GM12878 (cell line): ENCODE data around the gene MMP7. TPM values are rescaled to one million over a fixed set of nuclear protein-coding genes. Genes with fewer than 3 reads are reported as not detected.

Experiments
- ATAC-seq: fragments of 200-7000 bp; cut with Tn5 transposase; 3 replicates; pipeline ENCODE4 v1.9.1; 2020; ENCODE audit warnings: mild to moderate bottlenecking, moderate library complexity
- BruUV-seq: library from RNA; stranded (reverse); fragments of 400-500 nt; replicated peaks from 2 replicates; lab custom pipeline; 2021; lab: Mats Ljungman, UMichigan
- CTCF ChIA-PET: fragments of 300-600 bp; sonication (Branson Sonifier 250); formaldehyde crosslinking; extraction: SDS; loops from one replicate; lab custom pipeline; 2021; ENCODE audit warnings: inconsistent platforms; lab: Yijun Ruan, JAX
- POLR2A ChIA-PET: fragments of 350-600 bp; formaldehyde crosslinking; extraction: SDS; loops from one replicate; lab custom pipeline; 2021; ENCODE audit warnings: inconsistent platforms; lab: Charles Lee
- RAD21 ChIA-PET: fragments of 300-600 bp; sonication (Branson Sonifier 250); formaldehyde crosslinking; loops from one replicate; lab custom pipeline; 2023; ENCODE audit warnings: antibody characterized with exemption; ENCODE audit not compliant: unreplicated experiment; lab: Charles Lee
- SMC1A ChIA-PET: fragments of 300-600 bp; sonication (Branson Sonifier 250); formaldehyde crosslinking; loops from one replicate; lab custom pipeline; 2023; ENCODE audit not compliant: unreplicated experiment, uncharacterized antibody; lab: Charles Lee
- DNase-seq: peaks from one replicate; pipeline ENCODE4 v3.0.0-alpha.2; 2011; ENCODE audit warnings: low read depth, low spot score
- FAIRE-seq: peaks from 3 replicates; lab custom pipeline; 2011; peaks lifted over from hg19 to GRCh38; lab: Jason Lieb, UNC
- H2AFZ ChIP-seq: 2 replicates; pipeline ENCODE4 v1.6.0; 2011; ENCODE audit warnings: low read depth, low read length, control low read depth; ENCODE audit not compliant: control insufficient read depth
- H3K27ac ChIP-seq: 2 replicates; pipeline ENCODE4 v1.5.1; 2011; ENCODE audit warnings: control low read depth; ENCODE audit not compliant: control insufficient read depth, insufficient read depth
- H3K27me3 ChIP-seq, 2 experiments: replicated peaks in 1 of 2; 2 replicates each; pipeline versions ENCODE4 v1.6.0 to v1.6.1; 2011; ENCODE audit warnings: low read length in 1 of 2; ENCODE audit not compliant: control insufficient read depth in 2 of 2, insufficient read depth in 2 of 2
- H3K36me3 ChIP-seq, 2 experiments: 2 replicates each; pipeline ENCODE4 v1.5.1; 2011; ENCODE audit warnings: low read length in 1 of 2; ENCODE audit not compliant: control insufficient read depth in 2 of 2, insufficient read depth in 2 of 2
- H3K4me1 ChIP-seq: 2 replicates; pipeline ENCODE4 v1.6.1; 2011; ENCODE audit warnings: mild to moderate bottlenecking, low read length, moderate library complexity, mixed read lengths; ENCODE audit not compliant: control insufficient read depth, insufficient read depth
- H3K4me2 ChIP-seq: 2 replicates; pipeline ENCODE4 v1.6.0; 2011; ENCODE audit warnings: control low read depth; ENCODE audit not compliant: control insufficient read depth, insufficient read depth
- H3K4me3 ChIP-seq: fragments of 200-600 bp; sonication (generic); 2 replicates; pipeline ENCODE4 v1.5.1; 2016
- H3K79me2 ChIP-seq: 2 replicates; pipeline ENCODE4 v1.6.0; 2011; ENCODE audit warnings: low read length; ENCODE audit not compliant: control insufficient read depth, insufficient read depth
- H3K9ac ChIP-seq: 2 replicates; pipeline ENCODE4 v1.8.0; 2011; ENCODE audit warnings: low read length, control low read depth, mixed read lengths; ENCODE audit not compliant: control insufficient read depth, insufficient read depth
- H3K9me3 ChIP-seq: replicated peaks from 3 replicates; pipeline ENCODE4 v1.5.1; 2011; ENCODE audit warnings: mild to moderate bottlenecking, low read length; ENCODE audit not compliant: control insufficient read depth, insufficient read depth
- H4K20me1 ChIP-seq: 2 replicates; pipeline ENCODE4 v1.6.0; 2011; ENCODE audit not compliant: control insufficient read depth, insufficient read depth
- BACH1 ChIP-seq: fragments of 450-650 bp; IDR thresholded peaks from 2 replicates; pipeline ENCODE4 v1.6.1; 2017; ENCODE audit warnings: mild to moderate bottlenecking, borderline replicate concordance
- BCL3 ChIP-seq: IDR thresholded peaks from 2 replicates; pipeline ENCODE4 v1.6.1; 2011; ENCODE audit warnings: borderline replicate concordance, low read depth, mild to moderate bottlenecking, moderate library complexity, low read length; ENCODE audit not compliant: insufficient read depth, poor library complexity, severe bottlenecking
- BMI1 ChIP-seq: fragments of 450-650 bp; IDR thresholded peaks from 2 replicates; pipeline ENCODE4 v1.6.1; 2016; ENCODE audit warnings: mild to moderate bottlenecking, moderate library complexity, borderline replicate concordance
- CEBPZ ChIP-seq: fragments of 150-350 bp; IDR thresholded peaks from 2 replicates; pipeline ENCODE4 v1.6.1; 2016; ENCODE audit warnings: low read depth, low read length
- HDGF ChIP-seq: fragments of 450-650 bp; IDR thresholded peaks from 2 replicates; pipeline ENCODE4 v1.6.1; 2016; ENCODE audit warnings: antibody characterized with exemption
- SMAD5 ChIP-seq: IDR thresholded peaks from 2 replicates; pipeline ENCODE4 v1.6.1; 2016; ENCODE audit warnings: antibody characterized with exemption, low read depth
- ZNF217 ChIP-seq: fragments of 450-650 bp; IDR thresholded peaks from 2 replicates; pipeline ENCODE4 v1.6.1; 2017; ENCODE audit warnings: antibody characterized with exemption, mild to moderate bottlenecking
- ZNF592 ChIP-seq: fragments of 450-650 bp; IDR thresholded peaks from 2 replicates; pipeline ENCODE4 v1.6.1; 2017; ENCODE audit warnings: mild to moderate bottlenecking, moderate library complexity
- WGBS: methylation state at CpG from one replicate; pipeline ENCODE4 v1.1.6; 2016; ENCODE audit warnings: low lambda C conversion rate; ENCODE audit not compliant: insufficient replicate concordance, insufficient coverage; ENCODE audit errors: missing lambda C conversion rate; 5-methylcytosine and 5-hydroxymethylcytosine counted together
- in situ Hi-C: fragments of 300-500 bp; cut with MboI; formaldehyde crosslinking; loops from 9 replicates; pipeline ENCODE4 v1.14.3; 2018; ENCODE audit warnings: mixed read lengths
- intact Hi-C: fragments of 100-400 bp; cut with micrococcal nuclease; formaldehyde crosslinking; loops from one replicate; pipeline ENCODE4 v1.14.2; 2022; ENCODE audit not compliant: unreplicated experiment
- polyA plus RNA-seq, 11 experiments: library from polyadenylated mRNA; depleted of rRNA in 4 of 11; unstranded in 6 of 11; stranded (reverse) in 5 of 11; fragments of >200 nt; fragmentation: Nextera tagmentation in 4 of 11; fragmentation: Illumina TruSeq in 1 of 11; extraction: Ambion mirVana in 4 of 11; extraction: Trizol in 1 of 11; gene quantifications; 1 replicate in 1 of 11; 2 replicates in 10 of 11; pipeline versions ENCODE4 v1.2.1 to v1.2.3, GENCODE V29; 2011 to 2016; ENCODE audit warnings: inconsistent platforms in 2 of 11, missing spikeins in 2 of 11, low read depth in 1 of 11
- total RNA-seq, 4 experiments: library from RNA; depleted of rRNA in 3 of 4; stranded (reverse); fragments of >200 nt in 3 of 4; fragmentation: Illumina TruSeq in 1 of 4; extraction: Trizol in 1 of 4; gene quantifications; 2 replicates each; pipeline versions ENCODE4 v1.2.1 to v1.2.3, GENCODE V29; 2013 to 2021

Gene MMP7
- total and polyA plus RNA-seq, 10 of the 15 experiments (the other 5 are each of a cell fraction or from before 2014, with no cell fraction given), result 0.63 to 18.0 (median 1.1) TPM

- ChIA-PET CTCF (interaction anchor here (1.5 to 9.1 kb wide), 10 partner anchors 8 to 258 kb away, joined by 3 to 110 read pairs (median 8); no protein-coding TSS in a partner anchor), RAD21 (interaction anchor here (1.0 to 8.4 kb wide), 19 partner anchors 8 to 208 kb away, joined by 3 to 143 read pairs (median 12); partner anchors contain the start of gene MMP7), POLR2A (interaction anchor here (0.7 to 7.8 kb wide), 14 partner anchors 7 to 61 kb away, joined by 3 to 67 read pairs (median 8); partner anchors contain the start of gene MMP7), SMC1A (interaction anchor here (0.7 to 18.2 kb wide), 15 partner anchors 7 to 154 kb away, joined by 3 to 399 read pairs (median 7); no protein-coding TSS in a partner anchor)
- Histone ChIP-seq H3K9ac (no peak overlapping the region), H3K4me3 (no peak overlapping the region), H4K20me1 (no peaks in the 10 kb centered on the region), H3K4me1 (peaks cover 45% of the 10 kb centered on the region), H3K27me3 (no peaks in the 10 kb centered on the region), H3K4me2 (peak overlapping the region; percentile 46; the same call in 1 of the 2 replicates), H3K27ac (peak overlapping the region; percentile 4; the same call in 1 of the 2 replicates), H3K36me3 (no peaks in the 10 kb centered on the region), H3K79me2 (no peaks in the 10 kb centered on the region), H2AFZ (peak overlapping the region; percentile 54), H3K9me3 (no peaks in the 10 kb centered on the region; the same call in 2 of the 3 replicates)
- WGBS, result 51% methylated on average over 2 of the region's 2 CpGs
- no peak for FAIRE-seq
- in situ Hi-C loops, result no loop called here
- no peak for DNase-seq
- intact Hi-C loops, result no loop called here
- peak; percentile 12 for ATAC-seq
- BruUV-seq, result no TSS peak
- TF ChIP-seq SMAD5 (0 out of 2 replicates have a peak, but pooled peaks have one; percentile 48), HDGF (0 out of 2 replicates have a peak, but pooled peaks have one; percentile 38), BACH1 (0 out of 2 replicates have a peak, but pooled peaks have one; percentile 18), BMI1 (0 out of 2 replicates have a peak, but pooled peaks have one; percentile 19), ZNF217 (no peak), BCL3 (peak; percentile 16), ZNF592 (no peak), CEBPZ (no peak)
- TF ChIP-seq, all 136 proteins: peak for 5
These were observed 21.5 kb upstream of the MMP7 start for GRCh38 chr11:102552020-102552419.
